Cortex of kidney (tissue), 1 donor: ENCODE data around the gene IMPG2.

Experiments
- DNase-seq: peaks from one replicate; lab custom pipeline; 2025; lab: John Stamatoyannopoulos, UW

IMPG2 gene

GRCh38 chr3:101184111-101184510 lies 136.3 kb downstream of the IMPG2 start:
- DNase-seq = no peak

GRCh38 chr3:101183151-101183550 lies 137.2 kb downstream of the IMPG2 start:
- DNase-seq = no peak

- DNase-seq = no peak
Observed at GRCh38 chr3:101182734-101183133, 137.6 kb downstream of the IMPG2 start.

- DNase-seq = no peak
Observed at GRCh38 chr3:101181801-101182200, 138.6 kb downstream of the IMPG2 start.

GRCh38 chr3:101179637-101180036 lies 140.7 kb downstream of the IMPG2 start:
- DNase-seq = no peak

- no peak for DNase-seq
Observed at GRCh38 chr3:101177577-101177976, 142.8 kb downstream of the IMPG2 start.
